HG02678 (cell line): ENCODE results near the gene TTC28.
"Not testable (repeated sequence)": the region's sequence is repeated elsewhere in the genome, so short reads cannot be mapped to it uniquely, and the experiment has no call there.

Experiments
- ATAC-seq: cut with Tn5 transposase; IDR thresholded peaks from one replicate; pipeline ENCODE4 v1.9.1; 2021; ENCODE audit warnings: mild to moderate bottlenecking, moderate library complexity; ENCODE audit not compliant: unreplicated experiment

TTC28 gene

DNA sequence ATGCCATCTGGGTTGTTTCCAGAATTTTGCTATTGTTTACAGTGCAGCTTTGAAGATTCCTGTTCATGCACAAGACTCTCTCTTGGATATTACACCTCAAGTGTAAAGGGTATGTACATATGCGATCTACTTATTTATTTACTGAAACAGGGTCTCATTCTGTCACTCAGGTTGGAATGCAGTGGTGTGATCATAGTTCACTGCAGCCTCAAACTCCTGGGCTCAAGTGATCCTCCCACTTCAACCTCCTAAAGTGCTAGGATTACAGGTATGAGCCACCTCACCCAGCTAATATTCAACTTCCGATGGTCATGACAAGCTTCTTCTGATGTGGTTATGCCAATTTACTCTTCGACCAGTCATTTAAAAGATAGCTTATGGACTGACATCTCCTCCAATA is 602.5 kb downstream of the TTC28 start:
- no peak for ATAC-seq

DNA sequence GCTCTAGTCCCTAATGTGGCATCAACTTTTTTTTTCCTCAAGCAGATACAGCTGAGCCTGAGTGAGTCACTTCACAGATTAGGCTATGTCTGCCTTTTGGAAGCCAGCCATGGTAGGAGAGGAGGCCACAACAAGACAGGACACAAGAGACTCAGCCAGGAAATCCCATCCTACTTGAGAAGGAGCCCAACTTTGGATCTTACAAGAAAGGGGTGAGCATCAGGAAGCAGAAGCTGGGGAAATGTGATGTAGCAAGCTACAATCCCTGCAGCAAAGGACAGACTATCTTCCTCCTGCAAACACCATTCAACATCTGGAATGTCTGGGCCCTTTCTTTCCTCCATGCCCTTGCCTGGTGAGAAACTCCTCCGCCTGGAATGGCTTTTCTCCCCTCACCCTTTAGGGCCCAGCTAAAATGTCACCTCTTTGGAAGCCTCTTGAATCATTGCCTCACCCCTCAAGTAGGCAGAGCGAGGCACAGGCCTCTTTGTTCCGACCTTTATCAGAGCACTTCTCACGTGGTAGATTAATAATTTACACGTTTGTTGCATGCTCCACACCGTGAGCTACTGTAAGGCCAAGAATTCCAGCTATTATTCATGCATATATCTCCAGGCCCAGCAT is 604.2 kb downstream of the TTC28 start:
- no peak for ATAC-seq

DNA sequence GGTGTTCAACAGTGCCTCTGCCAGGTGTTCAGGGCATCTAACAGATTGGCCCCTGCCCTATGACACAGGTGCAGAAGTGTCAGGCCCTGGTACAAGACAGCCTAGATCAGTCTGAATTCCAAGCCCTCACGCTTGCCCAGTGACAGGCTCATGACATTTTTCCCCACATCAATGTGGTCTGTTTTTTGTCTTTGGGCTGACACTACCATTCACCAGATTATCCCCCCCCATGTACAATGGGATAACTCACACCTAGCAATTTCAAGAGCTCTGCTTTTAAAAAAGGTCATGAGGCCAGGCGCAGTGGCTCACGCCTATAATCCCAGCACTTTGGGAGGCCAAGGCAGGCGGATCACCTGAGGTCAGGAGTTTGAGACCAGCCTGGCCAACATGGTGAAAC is 605.1 kb downstream of the TTC28 start:
- ATAC-seq: no peak

DNA sequence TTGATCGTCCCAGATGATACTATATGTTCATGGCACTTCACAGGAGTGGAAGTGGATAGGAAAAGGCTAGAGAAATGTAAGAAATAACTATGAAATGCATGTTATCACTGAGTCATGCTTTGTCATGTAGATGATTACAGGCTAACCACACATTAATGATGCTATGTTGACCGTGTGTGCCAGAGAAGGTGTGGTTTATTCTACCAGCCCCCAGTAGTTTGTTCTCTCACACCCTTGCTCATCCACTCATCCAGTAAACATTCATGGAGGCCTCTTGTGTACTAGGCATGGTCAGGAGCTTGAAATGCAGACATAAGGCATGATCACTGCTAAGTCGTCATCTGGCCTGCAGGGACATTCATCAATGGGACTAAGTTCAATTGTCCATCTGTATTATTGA is 607.6 kb downstream of the TTC28 start:
- no peak for ATAC-seq

DNA sequence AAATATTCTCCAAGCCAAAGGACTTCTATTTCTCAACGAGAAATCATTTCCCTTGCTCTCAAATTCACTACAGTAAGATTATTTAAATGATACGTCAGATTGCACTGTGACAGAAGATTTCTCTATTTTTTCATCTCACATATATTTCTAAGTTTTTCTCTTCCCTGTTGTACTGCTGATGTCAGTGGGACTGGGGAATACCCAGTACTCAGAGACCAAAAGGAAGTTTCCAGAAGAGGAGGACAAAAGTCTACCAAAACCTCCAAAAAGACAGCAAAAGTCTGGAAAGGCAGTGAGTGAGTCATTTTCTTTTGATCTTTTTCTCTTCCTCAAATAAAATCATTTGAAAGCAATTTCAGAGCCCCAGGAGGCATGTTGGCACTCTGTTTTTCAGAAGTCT is 610.8 kb downstream of the TTC28 start:
- no peak for ATAC-seq

DNA sequence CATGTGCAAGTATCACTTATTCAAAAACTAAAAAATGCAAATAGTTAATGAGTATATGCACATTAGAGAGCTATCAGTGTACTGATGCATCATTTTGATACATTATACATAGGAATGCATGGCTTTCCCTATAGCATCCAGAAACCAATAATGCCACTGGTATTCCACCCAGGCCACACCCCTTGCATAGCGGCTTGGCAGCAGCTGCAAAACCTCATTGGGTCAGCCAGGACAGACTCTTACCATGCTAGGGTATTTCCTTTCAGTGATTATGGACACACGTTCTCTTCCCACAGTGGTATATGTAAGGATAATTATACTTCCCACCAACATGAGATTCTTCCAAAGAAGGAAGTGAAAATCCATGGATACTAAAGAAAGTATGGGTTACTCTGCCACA is 614.7 kb downstream of the TTC28 start:
- ATAC-seq: no peak

DNA sequence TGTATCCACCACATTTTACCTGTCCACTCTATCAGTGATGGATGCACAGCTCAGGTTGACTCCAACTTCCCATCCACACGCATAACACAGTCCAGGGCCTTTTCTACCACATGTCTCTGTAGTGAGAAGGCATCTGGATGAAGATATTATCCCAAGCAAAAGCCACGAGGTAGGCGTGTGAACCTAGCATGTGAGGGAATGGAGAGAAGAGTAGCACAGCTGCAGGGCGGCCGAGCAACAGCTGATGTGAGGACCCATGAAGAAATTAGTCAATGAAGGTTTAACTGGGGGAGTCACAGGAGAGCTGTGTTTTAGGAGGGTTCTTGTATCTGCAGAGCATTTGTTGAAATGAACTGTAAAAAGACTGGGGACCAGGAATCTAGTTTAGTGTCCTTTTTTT is 616.0 kb downstream of the TTC28 start:
- ATAC-seq: no peak

DNA sequence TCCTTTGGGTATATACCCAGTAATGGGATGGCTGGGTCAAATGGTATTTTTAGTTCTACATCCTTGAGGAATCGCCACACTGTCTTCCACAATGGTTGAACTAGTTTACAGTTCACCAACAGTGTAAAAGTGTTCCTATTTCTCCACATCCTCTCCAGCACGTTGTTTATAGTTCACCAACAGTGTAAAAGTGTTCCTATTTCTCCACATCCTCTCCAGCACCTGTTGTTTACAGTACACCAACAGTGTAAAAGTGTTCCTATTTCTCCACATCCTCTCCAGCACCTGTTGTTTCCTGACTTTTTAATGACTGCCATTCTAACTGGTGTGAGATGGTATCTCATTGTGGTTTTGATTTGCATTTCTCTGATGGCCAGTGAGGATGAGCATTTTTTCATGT is 619.0 kb downstream of the TTC28 start:
- ATAC-seq: not testable (repeated sequence)

DNA sequence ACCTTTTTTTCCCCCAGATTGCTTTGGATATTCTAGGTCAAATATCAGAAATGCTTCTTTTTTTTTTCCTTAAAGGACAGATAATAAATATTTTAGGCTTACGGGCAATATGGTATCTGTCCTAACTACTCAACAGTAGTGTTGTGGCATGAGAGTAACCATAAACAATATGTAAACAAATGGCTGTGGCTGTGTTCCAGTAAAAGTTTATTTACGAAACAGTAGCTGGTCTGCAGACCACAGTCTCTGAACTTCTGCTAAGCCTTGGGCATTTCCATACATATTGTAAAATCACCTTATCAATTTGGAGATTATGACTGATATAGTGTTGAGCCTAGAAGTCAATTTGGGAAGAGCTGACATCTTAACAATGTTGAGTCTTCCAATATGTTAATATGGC is 621.6 kb downstream of the TTC28 start:
- ATAC-seq: no peak

DNA sequence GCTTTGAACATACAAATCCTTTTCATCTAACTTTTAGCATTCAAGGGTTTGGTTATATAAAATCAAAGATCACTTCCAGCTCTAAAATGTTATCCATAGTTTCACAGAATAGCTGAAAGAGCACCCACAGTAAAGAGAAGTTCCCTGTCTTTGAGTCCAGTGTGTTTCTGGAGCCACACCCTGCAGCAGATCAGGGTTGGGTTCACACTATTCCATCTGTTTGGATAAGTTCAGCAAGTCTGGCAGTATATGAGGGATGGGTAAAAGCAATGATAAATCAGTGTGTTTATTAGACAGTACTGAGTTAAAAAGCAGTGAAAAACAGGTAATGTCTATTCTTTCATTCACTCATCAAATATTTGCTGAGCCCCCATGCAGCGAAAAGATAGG is 624.8 kb downstream of the TTC28 start:
- no peak for ATAC-seq

DNA sequence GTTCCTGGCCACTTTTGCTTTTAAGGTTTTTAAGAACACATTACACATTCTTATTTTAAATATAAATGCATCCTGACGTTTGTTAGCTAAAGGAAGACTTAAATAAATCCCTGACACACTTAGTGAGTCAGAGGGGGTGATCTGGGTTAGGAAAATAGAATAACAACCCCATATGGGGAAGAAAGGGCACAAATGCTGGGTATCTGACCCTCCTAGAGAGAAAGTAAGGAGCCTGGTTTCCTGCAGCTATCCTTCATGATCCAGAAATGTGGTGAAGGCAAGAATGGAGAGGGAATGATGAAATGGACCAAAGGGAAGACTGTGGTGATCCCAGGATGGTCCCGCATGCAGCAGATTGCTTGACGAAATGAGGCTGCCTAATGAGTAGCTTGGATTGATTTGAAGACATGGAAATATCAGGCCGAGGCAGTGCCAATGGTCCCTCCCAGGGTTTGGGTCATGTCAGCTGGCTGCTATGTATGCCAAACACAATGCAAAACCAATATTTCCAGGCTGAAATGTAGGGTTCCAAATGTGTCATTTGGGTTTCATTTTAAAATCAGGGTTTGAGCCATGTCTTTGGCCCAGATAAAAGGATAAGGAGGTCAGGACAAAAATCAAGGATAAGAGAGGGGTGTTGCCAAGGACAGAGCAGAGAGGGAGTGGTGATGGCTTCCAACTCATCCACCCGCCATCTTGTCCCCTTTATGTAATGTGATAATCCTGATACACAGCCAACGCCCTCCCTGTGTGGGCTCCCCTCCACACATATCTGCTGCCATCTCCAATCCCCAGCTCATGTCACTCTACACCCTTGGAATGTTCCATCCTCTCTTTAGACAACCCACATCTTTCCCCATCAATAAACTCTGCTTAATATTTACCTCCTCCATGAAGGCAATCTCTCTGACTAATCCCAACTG is 625.5 kb downstream of the TTC28 start:
- ATAC-seq: no peak

DNA sequence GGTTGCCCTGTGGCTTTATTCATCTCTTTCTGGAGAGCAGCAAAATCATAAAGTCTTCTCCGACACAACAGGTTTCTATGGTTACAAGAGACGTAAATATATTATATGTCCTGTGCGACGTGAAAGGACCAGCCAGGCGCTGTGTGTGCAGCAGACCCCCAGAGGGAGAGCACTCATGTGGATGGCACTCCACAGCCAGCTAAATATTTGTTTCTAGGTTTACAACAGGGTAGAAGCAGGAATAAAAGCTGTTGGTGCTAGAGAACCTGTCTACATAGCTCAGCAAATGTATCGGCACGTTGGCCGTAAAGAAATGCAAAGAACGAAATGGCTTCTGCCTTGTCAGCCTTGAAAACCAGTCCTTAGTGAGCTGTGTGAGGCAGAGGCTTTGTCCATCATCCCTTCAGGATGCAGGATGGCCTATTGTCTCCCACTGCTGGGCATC is 626.8 kb downstream of the TTC28 start:
- ATAC-seq: no peak

DNA sequence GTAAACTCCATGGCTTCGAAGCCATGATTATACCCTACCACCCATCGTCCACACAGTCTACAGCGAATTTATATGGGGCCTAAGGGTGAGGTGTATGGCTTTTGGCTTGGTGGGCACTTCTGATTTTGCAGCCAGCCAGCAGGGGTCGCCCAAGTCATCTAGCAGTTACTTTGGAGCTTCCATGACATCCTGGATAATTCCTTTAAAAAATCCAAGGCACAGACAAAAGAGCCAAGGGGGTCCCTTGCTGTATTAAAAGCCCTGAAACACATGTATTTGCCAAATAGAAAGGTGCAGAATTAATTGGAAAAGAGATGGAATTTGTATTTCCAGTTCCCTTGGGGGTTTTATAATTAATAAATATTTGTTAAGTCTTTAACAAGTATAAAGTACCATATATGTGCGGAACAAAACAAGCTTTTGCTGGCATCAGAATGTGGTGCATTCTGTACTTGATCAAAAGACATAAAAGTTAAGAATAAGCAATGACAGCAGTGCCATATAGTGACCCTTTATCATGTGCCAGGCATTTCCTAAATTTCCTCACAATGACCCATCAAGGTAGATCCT is 627.8 kb downstream of the TTC28 start:
- ATAC-seq: no peak

DNA sequence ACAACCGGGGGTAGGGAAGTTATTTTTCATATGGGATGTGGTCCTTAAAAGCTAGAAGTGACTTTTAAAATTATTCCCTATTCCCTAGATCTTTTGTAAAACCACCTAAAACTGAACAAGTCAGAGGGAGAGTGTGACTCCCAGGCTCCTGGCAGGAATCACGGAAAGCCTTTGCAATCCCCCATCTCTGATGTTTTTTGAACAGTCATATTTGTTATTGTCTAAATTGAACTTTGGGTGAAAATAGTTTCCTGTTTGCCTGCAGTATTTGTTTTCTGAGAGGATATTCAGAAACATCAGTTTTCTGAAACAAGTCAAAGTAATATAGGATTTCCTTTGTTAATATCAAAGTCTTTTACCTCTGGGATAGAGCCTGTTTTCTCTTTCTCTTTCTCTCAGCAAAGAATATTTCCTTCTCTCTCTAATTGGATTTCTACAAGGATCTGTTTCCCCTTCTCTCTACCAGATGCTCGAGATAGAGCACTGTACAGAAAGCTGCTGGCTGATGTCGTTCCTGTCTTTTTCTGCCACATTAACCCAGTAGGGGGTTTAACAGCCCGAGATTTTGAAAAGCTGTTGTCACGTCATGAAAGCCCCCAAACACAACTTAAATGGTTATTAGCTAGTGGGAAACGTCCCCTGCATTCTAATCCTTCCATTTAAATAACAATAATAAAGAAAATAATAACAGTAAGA is 628.4 kb downstream of the TTC28 start:
- ATAC-seq: no peak

DNA sequence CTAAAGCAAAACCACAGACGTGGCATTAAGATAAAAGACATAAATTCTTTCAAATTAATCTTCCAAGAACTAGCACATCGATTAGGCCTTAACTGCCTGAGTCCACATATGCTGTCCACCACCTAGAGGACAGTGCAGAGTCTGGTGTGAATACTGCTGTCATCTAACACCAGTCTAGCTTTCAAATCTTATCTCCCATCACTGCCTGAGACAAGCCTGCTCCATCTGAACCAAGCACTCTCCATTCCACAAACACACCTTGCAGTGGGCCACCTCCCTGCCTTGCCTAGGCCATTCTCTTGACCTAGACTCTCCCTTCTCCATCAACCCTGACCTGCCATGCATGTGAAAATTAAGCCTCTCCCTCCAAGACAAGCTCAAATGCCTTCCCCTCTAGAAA is 631.1 kb downstream of the TTC28 start:
- ATAC-seq: no peak

DNA sequence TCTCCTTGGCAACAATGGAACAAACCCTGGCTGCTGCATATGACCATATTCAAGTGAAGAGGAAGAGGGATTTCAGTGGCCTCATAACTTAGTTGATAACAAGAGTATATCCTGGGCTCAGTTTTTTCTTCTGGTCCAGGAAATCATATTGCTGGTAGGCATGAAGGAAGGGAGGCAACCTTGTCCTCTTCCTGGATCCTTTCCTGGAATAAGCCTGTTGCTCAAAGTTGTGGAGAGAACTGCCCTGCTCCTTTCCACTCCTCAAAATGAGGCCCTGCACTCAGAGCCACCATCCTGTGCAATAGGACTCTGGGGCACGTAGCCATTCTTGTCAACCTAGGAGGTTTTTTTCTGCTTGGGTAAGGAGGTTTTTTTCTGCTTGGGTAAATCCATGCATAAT is 631.9 kb downstream of the TTC28 start:
- no peak for ATAC-seq

DNA sequence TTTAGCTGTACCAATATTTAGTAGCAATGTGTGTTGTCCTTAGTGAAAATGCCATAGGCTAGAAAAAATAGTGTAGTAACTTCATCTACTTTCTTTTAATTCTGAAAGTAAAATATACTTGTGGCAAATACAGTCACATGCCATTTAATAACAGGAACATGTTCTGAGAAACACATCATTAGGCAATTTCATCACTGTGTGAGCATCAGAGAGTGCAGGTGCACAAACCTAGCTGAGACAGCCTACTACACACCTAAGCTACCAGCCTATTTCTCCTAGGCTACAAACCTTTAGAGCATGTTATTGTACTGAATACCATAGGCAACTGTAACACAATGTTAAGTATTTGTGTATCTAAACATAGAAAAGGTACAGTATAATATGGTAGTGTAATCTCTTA is 633.5 kb downstream of the TTC28 start:
- no peak for ATAC-seq

DNA sequence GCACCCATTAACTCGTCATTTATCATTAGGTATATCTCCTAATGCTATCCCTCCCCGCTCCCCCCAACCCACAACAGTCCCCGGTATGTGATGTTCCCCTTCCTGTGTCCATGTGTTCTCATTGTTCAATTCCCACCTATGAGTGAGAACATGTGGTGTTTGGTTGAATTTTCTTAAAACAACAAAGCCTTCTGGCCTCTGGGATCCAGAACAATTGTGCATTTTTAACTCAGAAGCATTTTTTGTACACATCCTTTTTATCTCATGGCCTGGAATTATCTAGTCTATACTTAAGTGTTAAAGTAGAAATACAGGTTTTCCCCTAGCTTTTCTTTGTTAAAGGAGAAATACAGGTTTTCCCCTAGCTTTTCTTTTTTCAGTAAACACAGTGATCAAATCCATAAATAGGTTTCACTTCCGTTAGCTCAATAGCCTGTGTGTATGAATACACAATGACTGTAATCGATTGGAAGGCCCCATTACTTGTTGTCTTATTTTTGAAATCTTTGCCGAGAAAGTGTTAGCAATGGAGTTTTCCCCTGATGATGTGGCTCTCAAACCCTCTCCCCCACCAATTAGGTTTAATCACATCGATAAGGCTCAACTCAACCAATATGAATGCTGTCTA is 635.0 kb downstream of the TTC28 start:
- no peak for ATAC-seq

DNA sequence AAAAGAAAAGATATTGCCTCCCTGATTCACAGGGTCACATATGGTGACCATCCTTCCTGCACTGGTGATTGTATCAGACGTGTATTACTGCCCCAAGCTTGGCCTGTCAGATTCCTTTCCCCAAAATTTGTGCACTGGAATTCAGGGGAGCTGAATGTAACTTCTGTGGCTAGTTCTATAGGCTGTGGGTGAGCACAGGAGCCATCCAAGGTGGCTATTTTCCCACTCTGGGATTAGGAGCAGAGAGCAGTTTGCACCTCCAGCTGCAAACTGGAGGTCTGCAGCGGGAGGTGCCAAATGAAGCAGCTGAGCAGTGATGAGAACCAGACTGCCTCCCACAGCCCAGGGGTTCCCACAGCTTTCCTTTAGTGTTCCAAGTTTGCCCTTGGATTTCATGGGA is 636.4 kb downstream of the TTC28 start:
- no peak for ATAC-seq

DNA sequence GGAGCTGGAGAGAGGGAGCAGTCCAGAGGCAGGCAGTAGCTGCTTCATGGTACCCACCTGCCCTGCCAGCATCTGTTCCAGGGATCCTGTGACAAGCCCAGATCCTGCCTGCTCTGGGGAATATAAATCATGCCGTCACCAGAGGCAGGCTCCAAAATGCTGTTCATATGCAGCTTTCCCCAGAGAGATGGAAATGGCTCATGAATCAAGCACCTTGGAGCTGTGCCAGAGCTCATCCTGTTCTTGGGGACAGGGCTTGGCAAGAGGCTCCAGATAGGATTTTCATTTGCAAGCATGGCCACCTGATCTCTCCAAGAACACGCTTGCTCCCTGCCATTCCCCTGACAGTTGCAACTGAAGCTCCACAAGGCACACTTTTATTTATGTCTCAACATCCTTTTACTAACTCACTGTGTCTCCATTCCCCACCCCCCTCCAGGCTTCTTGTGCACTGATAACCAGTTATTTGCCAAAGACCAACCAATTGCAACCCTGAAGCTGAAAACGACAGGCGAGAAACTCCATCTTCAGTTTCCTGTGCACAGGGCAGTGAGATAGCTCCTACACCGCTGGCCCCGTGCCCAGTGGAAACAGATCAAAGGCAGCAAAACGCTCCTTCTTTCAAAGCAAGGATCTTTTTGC is 644.8 kb downstream of the TTC28 start:
- no peak for ATAC-seq
